H1 (cell line): Measurements from ENCODE around the gene NOD2. TPM values are rescaled to one million over a fixed set of nuclear protein-coding genes. Genes with fewer than 3 reads are reported as not detected.

Experiments
- CTCF ChIA-PET: fragments of 300-600 bp; sonication (Branson Sonifier 250); formaldehyde crosslinking; loops from one replicate; lab custom pipeline; 2021; ENCODE audit not compliant: partially characterized antibody; lab: Charles Lee
- POLR2A ChIA-PET: fragments of 300-600 bp; sonication (Branson Sonifier 250); formaldehyde crosslinking; loops from one replicate; lab custom pipeline; 2021; ENCODE audit warnings: inconsistent platforms; ENCODE audit not compliant: partially characterized antibody; lab: Charles Lee
- DNase-seq, 2 experiments: peaks; one replicate each; pipeline versions ENCODE4 v3.0.0 to v3.0.0-alpha.2; 2010 to 2022; ENCODE audit warnings: low spot score in 2 of 2, low read depth in 1 of 2, mixed read lengths in 1 of 2
- FAIRE-seq: peaks from 2 replicates; lab custom pipeline; 2011; peaks lifted over from hg19 to GRCh38; lab: Jason Lieb, UNC
- H2AFZ ChIP-seq: 2 replicates; pipeline ENCODE4 v1.8.1; 2012; ENCODE audit warnings: low read length, inconsistent platforms
- H2AK5ac ChIP-seq: 2 replicates; pipeline ENCODE4 v1.6.1; 2013; ENCODE audit warnings: low read depth, low read length
- H2BK120ac ChIP-seq: replicated peaks from 2 replicates; pipeline ENCODE3; 2013; ENCODE audit warnings: low read depth, low read length, inconsistent platforms
- H2BK12ac ChIP-seq: 2 replicates; pipeline ENCODE4 v1.6.1; 2013; ENCODE audit warnings: low read depth, low read length
- H2BK15ac ChIP-seq: 2 replicates; pipeline ENCODE4 v1.6.1; 2013; ENCODE audit warnings: low read length
- H2BK20ac ChIP-seq: 2 replicates; pipeline ENCODE4 v1.6.1; 2013; ENCODE audit warnings: low read length
- H2BK5ac ChIP-seq: 2 replicates; pipeline ENCODE4 v1.6.1; 2013; ENCODE audit warnings: low read depth, low read length
- H3K14ac ChIP-seq: 2 replicates; pipeline ENCODE4 v1.6.1; 2013; ENCODE audit warnings: inconsistent platforms; ENCODE audit not compliant: insufficient read length
- H3K18ac ChIP-seq: 2 replicates; pipeline ENCODE4 v1.6.1; 2013; ENCODE audit warnings: low read length; ENCODE audit errors: extremely low read depth
- H3K23ac ChIP-seq: 2 replicates; pipeline ENCODE4 v1.6.1; 2013; ENCODE audit warnings: inconsistent platforms; ENCODE audit not compliant: insufficient read length
- H3K23me2 ChIP-seq: 2 replicates; pipeline ENCODE4 v1.6.1; 2013; ENCODE audit warnings: low read depth, low read length
- H3K27ac ChIP-seq: 2 replicates; pipeline ENCODE4 v1.6.1; 2011; ENCODE audit warnings: low read depth, low read length, inconsistent platforms
- H3K27me3 ChIP-seq, 4 experiments: replicated peaks in 1 of 4; 1 replicate in 1 of 4; 2 replicates in 3 of 4; pipeline versions ENCODE4 v1.6.1 to v1.8.1; 2011 to 2013; ENCODE audit warnings: low read length in 3 of 4, mild to moderate bottlenecking in 3 of 4, inconsistent platforms in 2 of 4, mixed read lengths in 2 of 4, moderate library complexity in 1 of 4; ENCODE audit not compliant: control insufficient read depth in 3 of 4, insufficient read depth in 3 of 4; ENCODE audit errors: extremely low read depth in 1 of 4
- H3K36me3 ChIP-seq, 4 experiments: 2 replicates each; pipeline versions ENCODE4 v1.6.1 to v1.8.1; 2011 to 2013; ENCODE audit warnings: mild to moderate bottlenecking in 4 of 4, low read length in 3 of 4, moderate library complexity in 2 of 4, control low read depth in 1 of 4, inconsistent platforms in 1 of 4; ENCODE audit not compliant: insufficient read depth in 4 of 4, control insufficient read depth in 2 of 4
- H3K4ac ChIP-seq: replicated peaks from 2 replicates; pipeline ENCODE3; 2013; ENCODE audit warnings: low read length, low read depth, mixed read lengths, inconsistent platforms; ENCODE audit not compliant: insufficient read length
- H3K4me1 ChIP-seq, 4 experiments: replicated peaks in 1 of 4; 1 replicate in 1 of 4; 2 replicates in 3 of 4; pipeline versions ENCODE4 v1.6.1 to v1.8.1; 2011 to 2013; ENCODE audit warnings: low read length in 3 of 4, inconsistent platforms in 2 of 4, mixed read lengths in 1 of 4; ENCODE audit not compliant: insufficient read depth in 4 of 4, control insufficient read depth in 3 of 4
- H3K4me2 ChIP-seq, 2 experiments: 2 replicates each; pipeline versions ENCODE4 v1.6.1 to v1.8.1; 2011 to 2013; ENCODE audit warnings: low read depth in 2 of 2, low read length in 2 of 2, control low read depth in 1 of 2, inconsistent platforms in 1 of 2, mild to moderate bottlenecking in 1 of 2; ENCODE audit not compliant: insufficient read depth in 1 of 2
- H3K4me3 ChIP-seq, 4 experiments: fragments of 200-600, 300-600 bp in 1 of 4; sonication (generic), shearing (Covaris generic), sonication (Bioruptor Twin) in 1 of 4; 2 replicates each; pipeline versions ENCODE4 v1.5.1 to v1.8.1; 2011 to 2016; ENCODE audit warnings: low read length in 4 of 4, low read depth in 3 of 4, control low read depth in 2 of 4, inconsistent platforms in 2 of 4, mild to moderate bottlenecking in 2 of 4, mixed read lengths in 1 of 4, moderate library complexity in 1 of 4; ENCODE audit not compliant: insufficient read depth in 2 of 4; ENCODE audit errors: extremely low read depth in 1 of 4
- H3K56ac ChIP-seq: replicated peaks from 2 replicates; pipeline ENCODE3; 2013; ENCODE audit warnings: low read depth, mild to moderate bottlenecking, mixed read lengths, low read length, inconsistent platforms; ENCODE audit not compliant: insufficient read length
- H3K79me1 ChIP-seq: 2 replicates; pipeline ENCODE4 v1.6.1; 2013; ENCODE audit warnings: low read depth, low read length, control low read depth
- H3K79me2 ChIP-seq, 2 experiments: 2 replicates each; pipeline versions ENCODE4 v1.6.1 to v1.8.1; 2012 to 2013; ENCODE audit warnings: low read length in 2 of 2, mild to moderate bottlenecking in 2 of 2, inconsistent platforms in 1 of 2; ENCODE audit not compliant: insufficient read depth in 2 of 2, control insufficient read depth in 1 of 2
- H3K9ac ChIP-seq, 4 experiments: replicated peaks in 1 of 4; 1 replicate in 1 of 4; 2 replicates in 3 of 4; pipeline versions ENCODE4 v1.6.1 to v1.8.1; 2011 to 2013; ENCODE audit warnings: low read depth in 3 of 4, low read length in 3 of 4, control low read depth in 2 of 4, mild to moderate bottlenecking in 2 of 4, moderate library complexity in 2 of 4, inconsistent platforms in 1 of 4; ENCODE audit errors: extremely low read depth in 1 of 4
- H3K9me3 ChIP-seq, 2 experiments: 2 replicates each; pipeline versions ENCODE4 v1.6.1 to v1.8.1; 2012 to 2013; ENCODE audit warnings: mild to moderate bottlenecking in 2 of 2, moderate library complexity in 2 of 2, control low read depth in 1 of 2, inconsistent platforms in 1 of 2, low read depth in 1 of 2, low read length in 1 of 2, mixed read lengths in 1 of 2; ENCODE audit not compliant: insufficient read depth in 2 of 2
- H4K20me1 ChIP-seq, 2 experiments: replicated peaks in 1 of 2; 2 replicates each; pipeline versions ENCODE3 to v1.8.1; 2011 to 2013; ENCODE audit warnings: inconsistent platforms in 2 of 2, low read length in 2 of 2, mild to moderate bottlenecking in 1 of 2; ENCODE audit not compliant: insufficient read depth in 2 of 2, control insufficient read depth in 1 of 2
- H4K5ac ChIP-seq: 2 replicates; pipeline ENCODE4 v1.6.1; 2013; ENCODE audit warnings: low read length, low read depth, mixed read lengths, inconsistent platforms; ENCODE audit not compliant: insufficient read length
- H4K8ac ChIP-seq: 2 replicates; pipeline ENCODE4 v1.8.0; 2013; ENCODE audit warnings: mild to moderate bottlenecking, moderate library complexity, low read length, inconsistent platforms; ENCODE audit not compliant: insufficient read depth; ENCODE audit errors: extremely low read depth
- H4K91ac ChIP-seq: replicated peaks from 2 replicates; pipeline ENCODE3; 2013; ENCODE audit warnings: low read length, mixed read lengths, inconsistent platforms; ENCODE audit not compliant: insufficient read length
- BCL11A ChIP-seq, 2 experiments: IDR thresholded peaks; one replicate each; pipeline ENCODE4 v1.6.1; 2011; ENCODE audit warnings: low read depth in 2 of 2, low read length in 2 of 2, mild to moderate bottlenecking in 2 of 2
- CBX5 ChIP-seq: fragments of 300-800, 300-1000 bp; sonication (generic); IDR thresholded peaks from 2 replicates; pipeline ENCODE4 v1.7.1; 2016; ENCODE audit warnings: antibody characterized with exemption, low read length, low read depth
- GTF2F1 ChIP-seq: IDR thresholded peaks from 2 replicates; pipeline ENCODE4 v1.6.1; 2012; ENCODE audit warnings: low read depth, low read length, improper control_type of control experiment, borderline replicate concordance
- POU5F1 ChIP-seq: IDR thresholded peaks from 2 replicates; pipeline ENCODE4 v1.6.1; 2011; ENCODE audit warnings: low read depth, mild to moderate bottlenecking, low read length, moderate library complexity
- SP4 ChIP-seq: IDR thresholded peaks from 2 replicates; pipeline ENCODE4 v1.6.1; 2012; ENCODE audit warnings: low read length, inconsistent platforms
- TAF7 ChIP-seq: optimal IDR thresholded peaks from 2 replicates; pipeline ENCODE3; 2011; ENCODE audit warnings: low read depth, mild to moderate bottlenecking, inconsistent platforms, low read length, moderate library complexity, borderline replicate concordance
- WGBS, 2 experiments: shearing (Covaris generic) in 1 of 2; methylation state at CpG; one replicate each; pipeline versions ENCODE4 v1.1.6 to v1.1.7; 2013 to 2015; ENCODE audit warnings: low lambda C conversion rate in 2 of 2, mixed read lengths in 2 of 2, inconsistent platforms in 1 of 2, low coverage in 1 of 2, missing lambda C conversion rate in 1 of 2; ENCODE audit not compliant: insufficient replicate concordance in 2 of 2, insufficient coverage in 1 of 2, insufficient read length in 1 of 2; ENCODE audit errors: extremely low coverage in 1 of 2, missing lambda C conversion rate in 1 of 2; 5-methylcytosine and 5-hydroxymethylcytosine counted together
- polyA plus RNA-seq, 7 experiments: library from polyadenylated mRNA; depleted of rRNA in 3 of 7; stranded (reverse) in 5 of 7; unstranded in 2 of 7; fragments of >200 nt in 5 of 7; fragments of 200-250 nt in 2 of 7; gene quantifications; 1 replicate in 5 of 7; 2 replicates in 1 of 7; 4 replicates in 1 of 7; pipeline versions ENCODE4 v1.2.1 to v1.2.3, GENCODE V29; 2011 to 2013; ENCODE audit warnings: missing spikeins in 2 of 7, mixed read lengths in 2 of 7
- total RNA-seq: library from RNA; stranded (reverse); fragmentation: NEBNext Ultra II Directional; extraction: Animal tissue kit (Norgen Biotek cat#: 25700); gene quantifications from 2 replicates; pipeline ENCODE4 v1.2.1, GENCODE V29; 2021

The NOD2 gene
- total and polyA plus RNA-seq, 2 of the 8 experiments (the other 6 are each of a cell fraction or from before 2014, with no cell fraction given), result 0.37 to 0.42 TPM

DNA sequence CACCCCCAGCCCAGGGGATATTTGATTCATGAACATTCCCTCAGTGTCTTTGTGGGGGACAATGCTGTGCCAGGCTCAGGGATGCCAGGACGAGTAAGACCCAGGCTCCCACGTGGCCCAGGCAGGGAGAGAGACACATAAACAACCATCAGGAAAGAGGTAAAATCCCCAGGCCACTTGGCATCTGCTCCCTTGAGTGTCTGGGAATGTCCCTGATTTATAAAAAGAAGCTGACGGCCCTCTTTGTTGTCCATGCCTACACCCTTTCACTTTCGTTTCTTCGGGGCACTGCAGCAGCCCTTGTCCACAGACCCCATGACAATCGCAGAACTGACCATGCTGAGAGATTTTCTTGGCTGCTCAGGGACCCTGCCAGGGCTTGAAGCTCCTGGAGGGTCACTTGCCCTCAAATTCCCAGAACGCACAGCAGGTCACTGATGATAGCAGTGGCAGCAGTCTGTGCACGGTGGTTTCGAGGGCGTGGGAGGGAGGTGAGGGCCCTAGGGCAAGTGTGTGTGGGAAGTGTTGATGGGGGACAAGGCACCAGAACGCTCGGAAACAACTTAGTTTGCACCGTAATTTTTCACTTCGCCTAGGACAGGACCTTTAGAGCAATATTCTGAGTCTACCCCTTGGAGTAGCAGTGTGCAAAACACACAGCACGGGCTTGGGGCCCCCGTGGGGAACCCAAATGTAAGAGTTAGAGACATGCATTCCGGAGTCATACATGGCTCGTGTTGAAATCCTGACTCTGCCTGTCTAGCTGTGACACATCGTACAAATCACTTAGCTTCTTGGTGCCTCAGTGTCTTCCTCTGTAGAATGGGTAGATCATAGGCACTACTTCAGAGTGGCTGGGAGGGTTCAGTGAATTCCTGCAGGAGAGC lies 4.7 kb downstream of the NOD2 start:
- H3K4me1 ChIP-seq, result peaks cover 0 to 5% (median 1%) of the 10 kb centered on the region in 4 experiments; a peak in 3 of 7 replicates
- no peak overlapping the region for H3K14ac ChIP-seq
- H2BK20ac ChIP-seq, result no peak overlapping the region
- no peaks in the 10 kb centered on the region for H3K36me3 ChIP-seq
- H3K79me1 ChIP-seq, result no peaks in the 10 kb centered on the region
- no peak overlapping the region for H4K5ac ChIP-seq
- no peak overlapping the region for H3K9ac ChIP-seq
- H3K23ac ChIP-seq, result no peak overlapping the region
- ChIA-PET POLR2A (no interaction called here), CTCF (interaction anchor here (1.0 to 2.4 kb wide), 2 partner anchors 13 to 26 kb away, joined by 4 to 5 read pairs; no protein-coding TSS in a partner anchor)
- no peak overlapping the region for H4K91ac ChIP-seq
- H3K56ac ChIP-seq, result no peak overlapping the region
- H4K8ac ChIP-seq, result no peak overlapping the region
- peaks cover 7% of the 10 kb centered on the region; the same call in 1 of the 2 replicates for H3K23me2 ChIP-seq
- H2BK5ac ChIP-seq, result no peak overlapping the region
- H3K9me3 ChIP-seq, result peaks cover 0 to 3% of the 10 kb centered on the region in 2 experiments; a peak in 1 of 4 replicates
- H2BK120ac ChIP-seq, result no peak overlapping the region
- H3K4me2 ChIP-seq, result no peak overlapping the region
- peaks cover 0 to 18% (median 14%) of the 10 kb centered on the region in 4 experiments; a peak in 6 of 7 replicates for H3K27me3 ChIP-seq
- H3K18ac ChIP-seq, result no peak overlapping the region
- no peak overlapping the region for H3K27ac ChIP-seq
- no peak overlapping the region for H3K4me3 ChIP-seq
- no peak overlapping the region for H2BK15ac ChIP-seq
- FAIRE-seq (no peak), DNase-seq (no peak)
- H2AK5ac ChIP-seq, result no peak overlapping the region
- H3K4ac ChIP-seq, result no peak overlapping the region
- H4K20me1 ChIP-seq, result peaks cover 0 to under 1% of the 10 kb centered on the region in 2 experiments
- no peak overlapping the region for H2BK12ac ChIP-seq
- 89% methylated on average over 19 of the region's 19 CpGs; no CpG with 5 or more reads in 1 of the 2 experiments for WGBS, 2 experiments
- H2AFZ ChIP-seq, result no peak overlapping the region
- no peaks in the 10 kb centered on the region for H3K79me2 ChIP-seq
- TF ChIP-seq BCL11A (IDR thresholded peaks at IDR 0.05; ENCODE audit: low read depth in 2 of 2, low read length in 2 of 2), result no peak
- no peak for TF ChIP-seq GTF2F1
- no peak for TF ChIP-seq TAF7
- TF ChIP-seq SP4, result no peak
- TF ChIP-seq CBX5, result no peak
- TF ChIP-seq POU5F1, result no peak
